Measurements from ENCODE around the gene AXIN2. TPM values are rescaled to one million over a fixed set of nuclear protein-coding genes. Genes with fewer than 3 reads are reported as not detected.

Gene AXIN2
- total and polyA plus RNA-seq, 2 donors from 2014 or later, result 1.2 to 14.0 TPM

DNA sequence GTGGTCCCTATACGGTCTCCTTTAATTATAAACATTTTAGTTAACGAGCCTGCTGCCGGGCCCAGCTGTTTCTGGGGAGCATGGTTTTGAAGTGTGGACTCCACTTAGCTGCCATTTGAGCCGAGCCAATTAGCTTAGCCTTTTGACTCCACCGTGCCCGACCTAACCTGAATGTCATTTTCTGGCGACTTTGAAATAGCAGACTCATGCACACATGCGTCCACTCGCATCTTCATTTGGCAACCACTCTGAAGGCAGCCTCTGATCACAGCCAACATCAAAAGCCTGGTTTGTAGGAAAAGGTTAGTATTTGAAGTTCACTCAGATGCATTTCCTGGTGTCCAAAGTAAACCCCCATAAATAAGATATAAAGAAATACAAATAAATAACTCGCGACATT is 16.8 kb downstream of the AXIN2 start:
- peaks cover 0 to 7% (median 4%) of the 10 kb centered on the region in 3 donors for H3K4me1 ChIP-seq (ENCODE audit: control insufficient read depth in 2 of 3, insufficient read depth in 2 of 3, low read depth in 1 of 3, low read length in 3 of 3)
- DNase-seq, result no peak
- H3K27ac ChIP-seq (ENCODE audit: low read depth in 2 of 2, low read length in 2 of 2), result no peak overlapping the region
- H3K4me3 ChIP-seq (ENCODE audit: low read length in 3 of 3), result no peak overlapping the region
- intact Hi-C loops (cut with DNase I), result no loop called here
- peaks cover 0 to 17% (median 2%) of the 10 kb centered on the region in 3 donors for H3K36me3 ChIP-seq (ENCODE audit: control insufficient read depth in 2 of 3, insufficient read depth in 3 of 3, low read length in 3 of 3)
- no peaks in the 10 kb centered on the region for H3K27me3 ChIP-seq (ENCODE audit: control insufficient read depth, insufficient read depth, low read length)
- TF ChIP-seq CTCF (IDR thresholded peaks at IDR 0.05; ENCODE audit: borderline replicate concordance, extremely low read depth, insufficient read depth), result no peak
- H3K9ac ChIP-seq (ENCODE audit: low read length in 3 of 3), result no peak overlapping the region
- H3K9me3 ChIP-seq (ENCODE audit: control insufficient read depth in 2 of 3, insufficient read depth in 1 of 3, low read length in 3 of 3), result no peaks in the 10 kb centered on the region
- FAIRE-seq, result no peak

DNA sequence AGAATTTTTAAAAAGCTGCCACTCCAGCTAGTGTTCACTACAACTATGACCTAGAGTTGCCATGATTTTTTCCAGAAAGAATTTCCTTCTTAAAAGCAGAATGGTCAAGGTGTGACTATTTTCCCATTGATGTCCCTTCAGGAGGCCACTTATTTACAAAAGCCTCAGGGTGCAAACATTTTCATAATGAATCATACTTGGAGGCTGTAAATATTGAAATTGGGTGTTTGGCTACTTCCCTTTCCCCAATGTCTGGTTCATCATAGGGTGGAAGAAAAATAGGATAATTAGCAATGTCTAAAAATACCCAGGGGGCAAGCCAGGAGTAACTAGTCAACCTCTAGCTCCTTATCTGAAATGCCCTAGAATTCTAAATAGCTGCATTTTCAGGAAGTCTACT is 18.8 kb downstream of the AXIN2 start:
- DNase-seq (no peak), FAIRE-seq (no peak)
- H3K27me3 ChIP-seq (ENCODE audit: control insufficient read depth, insufficient read depth, low read length), result no peaks in the 10 kb centered on the region
- H3K9ac ChIP-seq (ENCODE audit: low read length in 3 of 3), result no peak overlapping the region
- intact Hi-C loops (cut with DNase I), result no loop called here
- H3K27ac ChIP-seq (ENCODE audit: low read depth in 2 of 2, low read length in 2 of 2), result no peak overlapping the region
- H3K4me1 ChIP-seq (ENCODE audit: control insufficient read depth in 2 of 3, insufficient read depth in 2 of 3, low read depth in 1 of 3, low read length in 3 of 3), result peaks cover 0 to 7% (median 4%) of the 10 kb centered on the region in 3 donors
- peaks cover 0 to 7% (median 2%) of the 10 kb centered on the region in 3 donors for H3K36me3 ChIP-seq (ENCODE audit: control insufficient read depth in 2 of 3, insufficient read depth in 3 of 3, low read length in 3 of 3)
- no peaks in the 10 kb centered on the region for H3K9me3 ChIP-seq (ENCODE audit: control insufficient read depth in 2 of 3, insufficient read depth in 1 of 3, low read length in 3 of 3)
- no peak for TF ChIP-seq CTCF (IDR thresholded peaks at IDR 0.05; ENCODE audit: borderline replicate concordance, extremely low read depth, insufficient read depth)
- no peak overlapping the region for H3K4me3 ChIP-seq (ENCODE audit: low read length in 3 of 3)

- Histone ChIP-seq H3K4me1 (ENCODE audit: control insufficient read depth in 2 of 3, insufficient read depth in 2 of 3, low read depth in 1 of 3, low read length in 3 of 3) (peaks cover 0 to 7% (median 0%) of the 10 kb centered on the region in 3 donors), H3K9ac (ENCODE audit: low read length in 3 of 3) (no peak overlapping the region), H3K36me3 (ENCODE audit: control insufficient read depth in 2 of 3, insufficient read depth in 3 of 3, low read length in 3 of 3) (peaks cover 0 to 7% (median 2%) of the 10 kb centered on the region in 3 donors), H3K9me3 (ENCODE audit: control insufficient read depth in 2 of 3, insufficient read depth in 1 of 3, low read length in 3 of 3) (no peaks in the 10 kb centered on the region), H3K4me3 (ENCODE audit: low read length in 3 of 3) (no peak overlapping the region), H3K27me3 (ENCODE audit: control insufficient read depth, insufficient read depth, low read length) (no peaks in the 10 kb centered on the region), H3K27ac (ENCODE audit: low read depth in 2 of 2, low read length in 2 of 2) (no peak overlapping the region)
- DNase-seq (no peak), FAIRE-seq (no peak)
- intact Hi-C loops (cut with DNase I), result no loop called here
- TF ChIP-seq CTCF (IDR thresholded peaks at IDR 0.05; ENCODE audit: borderline replicate concordance, extremely low read depth, insufficient read depth), result no peak
Measured at GRCh38 chr17:65542067-65542466, 19.4 kb downstream of the AXIN2 start.

DNA sequence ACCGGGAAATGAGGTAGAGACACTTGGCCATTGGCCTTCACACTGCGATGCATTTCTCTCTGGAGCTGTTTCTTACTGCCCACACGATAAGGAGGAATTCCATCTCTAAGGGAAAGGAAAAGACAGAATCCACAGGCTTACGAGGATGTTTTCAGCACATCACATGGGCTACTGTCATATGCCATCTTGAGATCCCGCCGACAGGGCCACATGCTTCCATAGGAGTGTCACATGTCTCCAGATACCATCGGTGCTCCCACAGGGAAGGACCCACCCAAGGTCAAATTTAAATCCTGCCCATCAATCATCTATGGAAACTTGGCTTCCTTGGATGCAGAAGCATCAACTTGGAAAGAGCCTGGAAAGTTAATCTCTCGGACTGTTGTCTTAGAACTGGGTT is 20.0 kb downstream of the AXIN2 start:
- H3K4me1 ChIP-seq (ENCODE audit: control insufficient read depth in 2 of 3, insufficient read depth in 2 of 3, low read depth in 1 of 3, low read length in 3 of 3), result peaks cover 0 to 1% (median 0%) of the 10 kb centered on the region in 3 donors
- no peaks in the 10 kb centered on the region for H3K9me3 ChIP-seq (ENCODE audit: control insufficient read depth in 2 of 3, insufficient read depth in 1 of 3, low read length in 3 of 3)
- intact Hi-C loops (cut with DNase I), result no loop called here
- DNase-seq (no peak), FAIRE-seq (no peak)
- no peak overlapping the region for H3K27ac ChIP-seq (ENCODE audit: low read depth in 2 of 2, low read length in 2 of 2)
- no peaks in the 10 kb centered on the region for H3K27me3 ChIP-seq (ENCODE audit: control insufficient read depth, insufficient read depth, low read length)
- no peak for TF ChIP-seq CTCF (IDR thresholded peaks at IDR 0.05; ENCODE audit: borderline replicate concordance, extremely low read depth, insufficient read depth)
- no peak overlapping the region for H3K9ac ChIP-seq (ENCODE audit: low read length in 3 of 3)
- H3K4me3 ChIP-seq (ENCODE audit: low read length in 3 of 3), result no peak overlapping the region
- H3K36me3 ChIP-seq (ENCODE audit: control insufficient read depth in 2 of 3, insufficient read depth in 3 of 3, low read length in 3 of 3), result peaks cover 0 to 7% (median 0%) of the 10 kb centered on the region in 3 donors
